Measurements from ENCODE around the gene PHLDA2.

GRCh38 chr11:2911088-2911784 lies 18.0 kb downstream of the PHLDA2 start:
- TF ChIP-seq EZH2 (IDR thresholded peaks at IDR 0.05; ENCODE audit: insufficient read depth, poor library complexity, severe bottlenecking) (no peak), EZH2phosphoT487 (IDR thresholded peaks at IDR 0.05; ENCODE audit: insufficient read depth, low read depth) (no peak)
